Gastrocnemius medialis (tissue), 4 donors: ENCODE data around the gene BNC1.

Experiments used
- CTCF ChIP-seq, 5 experiments: fragments of 450-650 bp in 3 of 5; fragments of 200-600 bp in 2 of 5; sonication (generic) in 2 of 5; IDR thresholded peaks in 4 of 5; conservative IDR thresholded peaks in 1 of 5; 1 replicate in 4 of 5; 2 replicates in 1 of 5; pipeline ENCODE4 v1.5.1; 2016 to 2019; ENCODE audit warnings: antibody characterized with exemption in 5 of 5, mild to moderate bottlenecking in 3 of 5, moderate library complexity in 3 of 5
- POLR2A ChIP-seq, 2 donors: fragments of 450-650 bp; IDR thresholded peaks; one replicate each; pipeline ENCODE4 v1.6.1; 2017; ENCODE audit warnings: antibody characterized with exemption in 2 of 2, mild to moderate bottlenecking in 2 of 2, moderate library complexity in 2 of 2

GRCh38 chr15:83250781-83251180 lies 33.7 kb downstream of the BNC1 start:
- TF ChIP-seq CTCF (IDR thresholded peaks at IDR 0.05 in 4 of 5, conservative IDR thresholded peaks at IDR 0.05 in 1 of 5) (no peak), POLR2A (IDR thresholded peaks at IDR 0.05) (no peak)
